HEK293T (cell line): ENCODE data around the gene PORCN.
A peak's percentile ranks its signal among the peaks of the same experiment; 100 is the strongest.

Experiments used
- CTBP1 ChIP-seq: fragments of 450-650 bp; IDR thresholded peaks from 2 replicates; pipeline ENCODE4 v1.6.1; 2016; ENCODE audit warnings: borderline replicate concordance
- ELF4 ChIP-seq: fragments of 450-650 bp; IDR thresholded peaks from 2 replicates; pipeline ENCODE4 v1.6.1; 2017; ENCODE audit warnings: antibody characterized with exemption
- FOXA1 ChIP-seq: fragments of 450-650 bp; IDR thresholded peaks from 2 replicates; pipeline ENCODE4 v1.6.1; 2016; ENCODE audit warnings: mild to moderate bottlenecking
- FOXK2 ChIP-seq: fragments of 450-650 bp; IDR thresholded peaks from 2 replicates; pipeline ENCODE4 v1.6.1; 2016; ENCODE audit warnings: mild to moderate bottlenecking
- FOXM1 ChIP-seq: fragments of 450-650 bp; IDR thresholded peaks from 2 replicates; pipeline ENCODE4 v1.6.1; 2017; ENCODE audit warnings: mild to moderate bottlenecking, borderline replicate concordance
- HDGF ChIP-seq: fragments of 450-650 bp; IDR thresholded peaks from 2 replicates; pipeline ENCODE4 v1.6.1; 2017; ENCODE audit warnings: antibody characterized with exemption, borderline replicate concordance
- L3MBTL2 ChIP-seq: fragments of 450-650 bp; conservative IDR thresholded peaks from 2 replicates; pipeline ENCODE4 v1.6.1; 2016; ENCODE audit warnings: mild to moderate bottlenecking
- LEF1 ChIP-seq: fragments of 450-650 bp; IDR thresholded peaks from 2 replicates; pipeline ENCODE4 v1.6.1; 2017; ENCODE audit warnings: mild to moderate bottlenecking, borderline replicate concordance
- PKNOX1 ChIP-seq: fragments of 450-650 bp; IDR thresholded peaks from 2 replicates; pipeline ENCODE4 v1.6.1; 2016
- SP1 ChIP-seq: fragments of 450-650 bp; IDR thresholded peaks from 2 replicates; pipeline ENCODE4 v1.6.1; 2017
- SUZ12 ChIP-seq: fragments of 450-650 bp; IDR thresholded peaks from 2 replicates; pipeline ENCODE4 v1.6.1; 2016; ENCODE audit warnings: mild to moderate bottlenecking
- TARDBP ChIP-seq: fragments of 450-650 bp; IDR thresholded peaks from 2 replicates; pipeline ENCODE4 v1.6.1; 2016

GRCh38 chrX:48538641-48539344 lies 30.0 kb downstream of the PORCN start:
- TF ChIP-seq LEF1 (no peak), L3MBTL2 (peak; percentile 68), CTBP1 (no peak), SP1 (no peak), SUZ12 (no peak), TARDBP (no peak), PKNOX1 (no peak), ELF4 (no peak), FOXM1 (no peak), FOXK2 (no peak), FOXA1 (no peak), HDGF (no peak)
